ENCODE data around the gene GDPD5. TPM values are rescaled to one million over a fixed set of nuclear protein-coding genes. Genes with fewer than 3 reads are reported as not detected.
A peak's percentile ranks its signal among the peaks of the same experiment; 100 is the strongest.

Gene GDPD5
- total RNA-seq, 1 donor from 2014 or later = 18.3 TPM

GRCh38 chr11:75402002-75402773, 123.6 kb downstream of the GDPD5 start:
- DNase-seq (ENCODE audit: low read depth) = peak; percentile 19

DNA sequence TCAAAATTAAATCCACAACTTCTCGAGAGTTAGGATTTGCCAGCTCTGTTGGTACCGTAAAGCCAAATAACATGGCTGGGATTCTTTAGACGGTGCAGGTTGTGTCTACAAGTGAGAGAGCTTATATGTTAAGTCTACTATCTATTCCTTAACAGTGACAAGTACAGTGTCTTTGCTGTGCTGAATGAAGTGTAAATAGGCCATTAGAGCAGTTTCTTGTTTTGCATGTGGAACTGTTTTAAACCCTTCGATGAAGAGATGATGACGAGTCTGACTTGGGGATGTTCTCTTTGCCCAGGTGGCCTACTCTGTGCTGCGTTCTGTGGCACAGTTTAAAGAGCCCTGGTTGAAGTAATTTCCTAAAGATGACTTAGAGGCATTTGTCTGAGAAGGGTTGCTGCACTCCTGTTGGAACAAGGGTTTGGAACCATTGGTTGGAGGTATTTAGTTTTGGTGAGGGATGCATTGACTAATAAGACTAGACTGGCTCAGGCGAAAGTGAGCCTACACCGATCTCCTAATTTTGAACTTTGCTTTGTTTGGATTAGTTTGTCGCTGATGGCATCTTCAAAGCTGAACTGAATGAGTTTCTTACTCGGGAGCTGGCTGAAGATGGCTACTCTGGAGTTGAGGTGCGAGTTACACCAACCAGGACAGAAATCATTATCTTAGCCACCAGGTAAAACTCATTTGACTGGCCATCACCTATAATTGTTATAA, 125.4 kb downstream of the GDPD5 start:
- DNase-seq (ENCODE audit: low read depth) = peak; percentile 19

GRCh38 chr11:75399344-75400145, 126.2 kb downstream of the GDPD5 start, which contains the start of gene RPS3:
Gene RPS3, plus strand, starts transcription at chr11:75399518. Its CDS starts 30 bp downstream, at chr11:75399548.
- peak; percentile 94 for DNase-seq (ENCODE audit: low read depth)

DNA sequence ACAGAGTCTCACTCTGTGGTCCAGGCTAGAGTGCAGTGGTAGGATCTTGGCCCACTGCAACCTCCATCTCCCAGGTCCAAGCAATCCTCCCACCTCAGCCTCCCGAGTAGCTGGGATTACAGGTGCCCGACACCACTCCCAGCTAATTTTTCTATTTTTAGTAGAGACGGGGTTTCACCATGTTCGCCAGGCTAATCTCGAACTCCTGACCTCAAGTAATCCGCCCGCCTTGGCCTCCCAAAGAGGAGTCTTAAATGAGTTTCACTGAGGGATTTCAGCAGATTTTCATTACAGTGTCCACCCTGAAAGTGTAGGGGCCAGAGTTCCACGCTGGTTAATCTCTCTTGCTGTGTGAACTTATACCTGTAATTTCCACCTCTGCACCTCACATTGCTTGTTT, 126.8 kb downstream of the GDPD5 start:
- DNase-seq (ENCODE audit: low read depth) = no peak

GRCh38 chr11:75394085-75394840, 131.5 kb downstream of the GDPD5 start:
- no peak for DNase-seq (ENCODE audit: low read depth)

GRCh38 chr11:75389925-75390324, 135.8 kb downstream of the GDPD5 start:
- no peak for DNase-seq (ENCODE audit: low read depth)

DNA sequence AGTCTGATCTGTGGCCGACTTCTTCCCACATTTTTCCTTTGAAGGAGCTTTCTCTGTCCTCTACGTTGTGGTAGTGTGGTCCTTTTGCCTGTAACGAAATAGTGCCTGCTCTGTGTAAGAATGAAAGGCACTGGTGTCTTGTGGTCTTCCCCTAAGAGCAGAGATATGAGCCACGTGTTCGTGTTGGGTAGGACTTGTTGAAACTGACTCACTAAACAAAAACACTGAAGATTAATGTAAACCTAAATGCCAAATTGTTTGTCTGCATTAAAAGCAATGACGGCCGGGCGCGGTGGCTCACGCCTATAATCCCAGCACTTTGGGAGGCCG, 136.5 kb downstream of the GDPD5 start:
- no peak for DNase-seq (ENCODE audit: low read depth)

- DNase-seq (ENCODE audit: low read depth) = peak; percentile 86
Measured at GRCh38 chr11:75388386-75389275, 137.1 kb downstream of the GDPD5 start.

DNA sequence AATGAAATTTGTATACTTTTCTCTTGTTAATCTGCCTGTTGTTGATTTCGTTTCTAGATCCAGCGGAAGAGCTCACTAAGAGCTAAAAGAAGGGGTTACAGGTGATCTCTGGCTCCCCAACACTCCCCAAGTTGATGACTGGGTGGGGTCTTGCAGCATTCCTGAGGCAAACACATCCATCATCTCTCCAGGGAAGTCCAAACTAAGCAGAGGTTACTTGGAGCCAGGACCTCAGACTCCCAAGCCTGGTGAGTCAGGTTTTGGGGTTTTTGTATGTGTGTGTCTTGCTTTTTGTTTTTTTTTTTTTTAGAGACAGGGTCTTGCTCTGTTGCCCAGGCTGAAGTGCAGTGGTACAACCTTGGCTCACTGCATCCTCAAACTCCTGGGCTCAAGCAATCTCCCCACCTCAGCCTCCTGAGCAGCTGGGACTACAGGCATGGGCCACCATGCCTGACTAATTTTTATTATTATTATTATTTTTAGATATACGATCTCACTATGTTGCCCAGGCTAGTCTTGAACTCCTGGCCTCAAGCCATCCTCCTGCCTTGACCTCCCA, 137.9 kb downstream of the GDPD5 start:
- DNase-seq (ENCODE audit: low read depth) = peak; percentile 26

- DNase-seq (ENCODE audit: low read depth) = peak; percentile 32
Measured at GRCh38 chr11:75386942-75387630, 138.7 kb downstream of the GDPD5 start.

Other genes with a start within 250 kb of the GDPD5 start
- gene ARRB1, start 174.3 kb downstream of the GDPD5 start, total RNA-seq = 17.2 and 23.0 TPM in 2 replicates
- 652 and 822 TPM in 2 replicates for gene RPS3, start 126.4 kb downstream of the GDPD5 start, total RNA-seq
- 2.6 and 4.6 TPM in 2 replicates for gene KLHL35, start 92.7 kb downstream of the GDPD5 start, total RNA-seq
- 902 and 923 TPM in 2 replicates for gene SERPINH1, start 36.3 kb upstream of the GDPD5 start, total RNA-seq
- gene MAP6, start 143.1 kb upstream of the GDPD5 start, total RNA-seq = 0.05 and 0.21 TPM in 2 replicates
- gene MOGAT2, start 191.9 kb upstream of the GDPD5 start, total RNA-seq = not detected in 2 replicates
- gene DGAT2, start 242.8 kb upstream of the GDPD5 start, total RNA-seq = 1.2 and 1.7 TPM in 2 replicates

Measured in myocyte (in vitro differentiated cells).